Measurements from ENCODE around the gene SYNGR1. TPM values are rescaled to one million over a fixed set of nuclear protein-coding genes. Genes with fewer than 3 reads are reported as not detected.

The SYNGR1 gene
- total and polyA plus RNA-seq, 2 experiments from 2014 or later: 30.9 to 37.0 TPM

- Histone ChIP-seq H3K4me1 (ENCODE audit: insufficient read depth) (no peaks in the 10 kb centered on the region), H3K9me2 (ENCODE audit: insufficient read depth) (no peaks in the 10 kb centered on the region), H4K20me1 (replicated peaks; ENCODE audit: insufficient read depth) (no peaks in the 10 kb centered on the region), H3K36me3 (ENCODE audit: insufficient read depth) (no peaks in the 10 kb centered on the region), H3K4me2 (no peak overlapping the region), H2AFZ (no peak overlapping the region), H3K79me2 (replicated peaks; ENCODE audit: insufficient read depth) (no peaks in the 10 kb centered on the region), H3F3A (replicated peaks; ENCODE audit: low read depth) (no peaks in the 10 kb centered on the region), H3K27ac (ENCODE audit: low read depth) (no peak overlapping the region), H3K4me3 (no peak overlapping the region), H3K27me3 (ENCODE audit: insufficient read depth) (no peaks in the 10 kb centered on the region)
- peaks cover 3% of the 10 kb centered on the region; the same call in 2 of the 3 replicates for H3K4me1 Mint-ChIP-seq
- TF ChIP-seq STAT1 (IDR thresholded peaks at IDR 0.05; ENCODE audit: unreplicated experiment) (no peak), JUNB (IDR thresholded peaks at IDR 0.05; ENCODE audit: unreplicated experiment) (no peak), NANOG (IDR thresholded peaks at IDR 0.05; ENCODE audit: borderline replicate concordance) (no peak), EZH2phosphoT487 (IDR thresholded peaks at IDR 0.05; ENCODE audit: unreplicated experiment) (no peak), CTCF (conservative IDR thresholded peaks at IDR 0.05; ENCODE audit: low read depth in 2 of 2) (no peak), ZNF462 (CRISPR knock-in tag; IDR thresholded peaks at IDR 0.05) (no peak), EZH2 (IDR thresholded peaks at IDR 0.05; ENCODE audit: low read depth, unreplicated experiment) (no peak), POLR2AphosphoS5 (IDR thresholded peaks at IDR 0.05; ENCODE audit: low read depth) (no peak), REST (IDR thresholded peaks at IDR 0.05; ENCODE audit: unreplicated experiment) (no peak), CREB1 (CRISPR knock-in tag; IDR thresholded peaks at IDR 0.05; ENCODE audit: low read depth) (no peak), ZNF331 (CRISPR knock-in tag; IDR thresholded peaks at IDR 0.05; ENCODE audit: low read depth) (no peak), ZNF114 (CRISPR knock-in tag; IDR thresholded peaks at IDR 0.05) (no peak), ETS1 (IDR thresholded peaks at IDR 0.05) (no peak)
- no peak overlapping the region for H3K4me3 Mint-ChIP-seq
- H3K27ac Mint-ChIP-seq: no peak overlapping the region
- ATAC-seq (no peak), DNase-seq (ENCODE audit: low spot score) (no peak)
- H3K36me3 Mint-ChIP-seq (ENCODE audit: low read depth): peaks cover 4% of the 10 kb centered on the region; the same call in 1 of the 3 replicates
- no peaks in the 10 kb centered on the region for H3K9me3 Mint-ChIP-seq
- H3K27me3 Mint-ChIP-seq (ENCODE audit: insufficient read depth, low read depth, poor library complexity): peaks cover 13% of the 10 kb centered on the region
These were observed 32.6 kb downstream of the SYNGR1 start for GRCh38 chr22:39382410-39382809.
